ENCODE results near the gene SFT2D2.

SFT2D2 gene

DNA sequence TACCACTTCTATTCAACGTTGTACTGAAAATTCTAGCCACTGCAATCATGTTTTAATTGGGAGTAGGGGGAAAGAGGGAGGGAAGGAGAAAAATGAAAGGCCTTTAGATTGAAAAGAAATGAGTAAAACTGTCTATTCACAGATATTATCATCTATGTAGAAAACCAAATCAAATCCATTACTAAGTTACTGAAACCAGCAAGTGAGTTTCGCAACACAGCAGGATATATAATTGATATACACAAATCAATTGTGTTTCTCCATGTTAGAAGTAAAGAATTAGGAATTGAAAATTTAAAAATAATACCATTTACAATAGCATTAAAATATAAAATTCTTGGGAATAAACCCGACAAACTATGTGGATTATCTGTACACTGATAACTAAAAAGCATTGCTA, 19.2 kb downstream of the SFT2D2 start:
- Histone ChIP-seq H3K4me3 (ENCODE audit: low read depth in 1 of 2, low read length in 1 of 2) (no peak overlapping the region), H3K27me3 (no peaks in the 10 kb centered on the region), H3K9me3 (no peaks in the 10 kb centered on the region), H3K36me3 (peaks cover 77% of the 10 kb centered on the region), H3K4me1 (ENCODE audit: control insufficient read depth in 1 of 2, insufficient read depth in 1 of 2, low read depth in 1 of 2, low read length in 1 of 2) (no peaks in the 10 kb centered on the region), H3K27ac (no peak overlapping the region)
- TF ChIP-seq, protein P1, sequence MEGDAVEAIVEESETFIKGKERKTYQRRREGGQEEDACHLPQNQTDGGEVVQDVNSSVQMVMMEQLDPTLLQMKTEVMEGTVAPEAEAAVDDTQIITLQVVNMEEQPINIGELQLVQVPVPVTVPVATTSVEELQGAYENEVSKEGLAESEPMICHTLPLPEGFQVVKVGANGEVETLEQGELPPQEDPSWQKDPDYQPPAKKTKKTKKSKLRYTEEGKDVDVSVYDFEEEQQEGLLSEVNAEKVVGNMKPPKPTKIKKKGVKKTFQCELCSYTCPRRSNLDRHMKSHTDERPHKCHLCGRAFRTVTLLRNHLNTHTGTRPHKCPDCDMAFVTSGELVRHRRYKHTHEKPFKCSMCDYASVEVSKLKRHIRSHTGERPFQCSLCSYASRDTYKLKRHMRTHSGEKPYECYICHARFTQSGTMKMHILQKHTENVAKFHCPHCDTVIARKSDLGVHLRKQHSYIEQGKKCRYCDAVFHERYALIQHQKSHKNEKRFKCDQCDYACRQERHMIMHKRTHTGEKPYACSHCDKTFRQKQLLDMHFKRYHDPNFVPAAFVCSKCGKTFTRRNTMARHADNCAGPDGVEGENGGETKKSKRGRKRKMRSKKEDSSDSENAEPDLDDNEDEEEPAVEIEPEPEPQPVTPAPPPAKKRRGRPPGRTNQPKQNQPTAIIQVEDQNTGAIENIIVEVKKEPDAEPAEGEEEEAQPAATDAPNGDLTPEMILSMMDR (IDR thresholded peaks at IDR 0.05) = no peak

DNA sequence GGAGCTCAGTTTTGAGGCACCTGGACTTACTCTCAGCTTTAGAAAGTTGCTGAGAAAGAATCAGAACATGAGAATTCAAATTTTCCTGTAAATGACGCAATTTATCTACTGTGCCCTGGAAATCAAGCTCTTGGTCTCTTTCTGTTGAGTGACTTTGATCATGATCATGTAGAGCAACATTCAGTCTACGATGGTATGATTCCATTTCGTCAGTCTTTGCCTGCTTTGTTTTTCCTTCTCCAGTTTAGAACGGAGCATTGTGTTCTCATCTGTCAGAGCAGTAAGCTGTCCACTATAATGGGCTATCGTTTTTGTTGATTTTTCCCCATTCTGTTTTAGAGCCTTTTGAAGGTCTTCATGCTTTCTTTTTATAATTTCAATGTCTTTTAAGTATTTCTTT, 20.7 kb downstream of the SFT2D2 start:
- TF ChIP-seq, protein P1 (IDR thresholded peaks at IDR 0.05) = no peak
- Histone ChIP-seq H3K27me3 (no peaks in the 10 kb centered on the region), H3K9me3 (no peaks in the 10 kb centered on the region), H3K36me3 (peaks cover 75% of the 10 kb centered on the region), H3K4me1 (ENCODE audit: control insufficient read depth in 1 of 2, insufficient read depth in 1 of 2, low read depth in 1 of 2, low read length in 1 of 2) (no peaks in the 10 kb centered on the region), H3K4me3 (ENCODE audit: low read depth in 1 of 2, low read length in 1 of 2) (no peak overlapping the region), H3K27ac (no peak overlapping the region)

DNA sequence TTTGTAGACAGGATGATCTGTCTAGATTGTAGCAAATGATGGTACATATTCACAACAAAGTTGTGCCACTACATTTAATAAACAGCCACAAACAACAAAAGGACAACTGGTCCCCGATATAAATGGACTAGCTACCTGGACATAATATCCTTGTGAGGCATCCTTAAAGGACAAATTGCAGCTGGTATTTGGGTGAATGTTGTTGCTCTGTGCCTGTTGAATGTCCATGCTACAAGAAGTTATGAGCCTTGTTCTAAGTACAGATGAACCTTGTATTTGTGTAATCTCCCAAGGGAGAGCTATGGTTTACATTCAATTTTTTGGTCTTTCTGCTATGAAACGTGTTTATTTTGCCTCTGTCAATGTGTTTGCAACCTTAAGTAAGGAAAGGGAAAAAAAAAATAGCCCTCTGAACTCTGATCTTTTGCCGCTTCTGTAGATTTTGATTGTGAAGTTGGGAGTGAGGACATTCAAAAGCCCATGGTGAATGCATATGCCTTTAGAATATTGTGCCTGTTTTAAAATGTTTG, 26.5 kb downstream of the SFT2D2 start:
- no peak overlapping the region for H3K4me3 ChIP-seq (ENCODE audit: low read depth in 1 of 2, low read length in 1 of 2)
- H3K27me3 ChIP-seq = no peaks in the 10 kb centered on the region
- TF ChIP-seq, protein P1 (IDR thresholded peaks at IDR 0.05) = no peak
- H3K36me3 ChIP-seq = peaks cover 41% of the 10 kb centered on the region
- no peaks in the 10 kb centered on the region for H3K4me1 ChIP-seq (ENCODE audit: control insufficient read depth in 1 of 2, insufficient read depth in 1 of 2, low read depth in 1 of 2, low read length in 1 of 2)
- H3K27ac ChIP-seq = no peak overlapping the region
- H3K9me3 ChIP-seq = no peaks in the 10 kb centered on the region

DNA sequence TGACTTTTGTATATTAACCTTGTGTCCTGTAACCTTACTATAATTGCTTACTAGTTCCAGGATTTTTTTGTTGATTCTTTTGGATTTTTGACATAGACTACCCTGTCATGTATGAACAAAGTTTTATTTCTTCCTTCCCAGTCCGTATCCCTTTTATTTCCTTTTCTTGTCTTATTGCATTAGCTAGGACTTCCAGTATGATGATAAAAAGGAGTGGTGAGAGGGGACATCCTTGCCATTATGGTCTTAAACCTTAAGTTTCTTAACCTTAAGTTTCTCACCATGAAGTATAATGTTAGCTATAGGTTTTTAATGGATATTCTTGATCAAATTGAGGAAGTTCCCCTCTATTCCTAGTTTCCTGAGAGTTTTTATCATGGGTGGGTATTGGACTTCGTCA, 30.4 kb downstream of the SFT2D2 start:
- H3K9me3 ChIP-seq = no peaks in the 10 kb centered on the region
- H3K4me3 ChIP-seq (ENCODE audit: low read depth in 1 of 2, low read length in 1 of 2) = no peak overlapping the region
- H3K36me3 ChIP-seq = peaks cover 15% of the 10 kb centered on the region
- TF ChIP-seq, protein P1 (IDR thresholded peaks at IDR 0.05) = no peak
- no peaks in the 10 kb centered on the region for H3K27me3 ChIP-seq
- no peak overlapping the region for H3K27ac ChIP-seq
- no peaks in the 10 kb centered on the region for H3K4me1 ChIP-seq (ENCODE audit: control insufficient read depth in 1 of 2, insufficient read depth in 1 of 2, low read depth in 1 of 2, low read length in 1 of 2)

DNA sequence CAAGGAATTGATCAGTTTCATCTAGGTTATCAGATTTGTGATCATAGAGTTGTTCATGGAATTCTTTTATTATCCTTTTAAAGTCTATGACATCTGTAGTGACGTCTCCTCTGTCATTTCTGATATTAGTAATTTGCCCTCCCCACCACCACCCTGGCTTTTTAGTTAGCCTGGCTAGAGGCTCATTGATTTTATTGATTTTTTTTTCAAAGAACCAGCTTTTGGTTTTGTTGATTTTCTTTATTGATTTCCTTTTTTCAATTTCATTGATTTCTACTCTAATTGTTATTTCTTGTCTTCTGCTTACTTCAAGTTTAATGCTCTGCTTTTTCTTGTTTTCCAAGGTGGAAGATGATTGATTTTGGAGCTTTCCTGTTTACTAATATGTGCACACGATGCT, 31.6 kb downstream of the SFT2D2 start:
- no peaks in the 10 kb centered on the region for H3K4me1 ChIP-seq (ENCODE audit: control insufficient read depth in 1 of 2, insufficient read depth in 1 of 2, low read depth in 1 of 2, low read length in 1 of 2)
- H3K27ac ChIP-seq = no peak overlapping the region
- no peaks in the 10 kb centered on the region for H3K9me3 ChIP-seq
- H3K4me3 ChIP-seq (ENCODE audit: low read depth in 1 of 2, low read length in 1 of 2) = no peak overlapping the region
- H3K36me3 ChIP-seq = peaks cover 15% of the 10 kb centered on the region
- TF ChIP-seq, protein P1 (IDR thresholded peaks at IDR 0.05) = no peak
- no peaks in the 10 kb centered on the region for H3K27me3 ChIP-seq

DNA sequence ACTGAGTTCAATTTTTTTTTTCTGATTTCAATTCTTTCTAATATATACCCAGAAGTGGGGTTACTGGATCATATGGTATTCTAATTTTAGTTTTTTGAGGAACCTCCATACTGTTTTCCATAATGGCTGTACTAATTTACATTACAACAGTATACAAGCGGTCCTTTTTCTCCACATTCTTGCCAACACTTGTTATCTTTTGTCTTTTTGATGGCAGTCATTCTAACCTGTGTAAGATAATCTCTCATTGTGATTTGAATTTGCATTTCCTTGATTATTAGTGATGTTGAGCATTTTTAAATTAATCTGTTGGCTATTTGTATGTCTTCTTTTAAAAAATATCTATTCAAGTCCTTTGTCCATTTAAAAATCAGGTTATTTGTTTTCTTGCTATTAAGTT, 33.8 kb downstream of the SFT2D2 start:
- peaks cover 6% of the 10 kb centered on the region for H3K36me3 ChIP-seq
- TF ChIP-seq, protein P1 (IDR thresholded peaks at IDR 0.05) = no peak
- no peak overlapping the region for H3K4me3 ChIP-seq (ENCODE audit: low read depth in 1 of 2, low read length in 1 of 2)
- H3K4me1 ChIP-seq (ENCODE audit: control insufficient read depth in 1 of 2, insufficient read depth in 1 of 2, low read depth in 1 of 2, low read length in 1 of 2) = no peaks in the 10 kb centered on the region
- H3K9me3 ChIP-seq = no peaks in the 10 kb centered on the region
- no peak overlapping the region for H3K27ac ChIP-seq
- no peaks in the 10 kb centered on the region for H3K27me3 ChIP-seq
